Tibial artery (tissue), 4 donors: ENCODE measurements around the gene F11.

ENCODE experiments used
- DNase-seq, 2 donors: peaks; one replicate each; pipeline ENCODE4 v3.0.0-alpha.2; 2019
- H3K27ac ChIP-seq, 2 donors: fragments of 200-600 bp; sonication (generic) in 1 of 2; 1 replicate in 1 of 2; 2 replicates in 1 of 2; pipeline ENCODE4 v1.5.1; 2018 to 2019; ENCODE audit warnings: mild to moderate bottlenecking in 1 of 2
- H3K27me3 ChIP-seq, 2 donors: fragments of 200-600 bp; sonication (generic) in 1 of 2; one replicate each; pipeline versions ENCODE4 v1.5.1 to v1.6.0; 2016 to 2019
- H3K36me3 ChIP-seq, 3 donors: fragments of 200-600 bp; sonication (generic) in 2 of 3; one replicate each; pipeline ENCODE4 v1.5.1; 2016 to 2019; ENCODE audit warnings: mild to moderate bottlenecking in 2 of 3
- H3K4me1 ChIP-seq, 4 donors: fragments of 200-600 bp; sonication (generic) in 2 of 4; 1 replicate in 3 of 4; 2 replicates in 1 of 4; pipeline ENCODE4 v1.5.1; 2016 to 2019
- H3K4me3 ChIP-seq, 2 donors: fragments of 200-600 bp; sonication (generic) in 1 of 2; 1 replicate in 1 of 2; 2 replicates in 1 of 2; pipeline ENCODE4 v1.5.1; 2018 to 2019; ENCODE audit warnings: mild to moderate bottlenecking in 2 of 2
- H3K9me3 ChIP-seq, 3 donors: fragments of 200-600 bp; sonication (generic) in 1 of 3; one replicate each; pipeline ENCODE4 v1.5.1; 2016 to 2019
- CTCF ChIP-seq, 2 experiments: fragments of 200-600 bp in 1 of 2; fragments of 450-650 bp in 1 of 2; IDR thresholded peaks; one replicate each; pipeline ENCODE4 v1.5.1; 2017 to 2019; ENCODE audit warnings: antibody characterized with exemption in 2 of 2, mild to moderate bottlenecking in 1 of 2, moderate library complexity in 1 of 2
- intact Hi-C: fragments of 100-400 bp; cut with DNase I; formaldehyde crosslinking; loops from one replicate; pipeline ENCODE4 v1.15.0; 2023; ENCODE audit warnings: low total_unique reads

Gene F11

DNA sequence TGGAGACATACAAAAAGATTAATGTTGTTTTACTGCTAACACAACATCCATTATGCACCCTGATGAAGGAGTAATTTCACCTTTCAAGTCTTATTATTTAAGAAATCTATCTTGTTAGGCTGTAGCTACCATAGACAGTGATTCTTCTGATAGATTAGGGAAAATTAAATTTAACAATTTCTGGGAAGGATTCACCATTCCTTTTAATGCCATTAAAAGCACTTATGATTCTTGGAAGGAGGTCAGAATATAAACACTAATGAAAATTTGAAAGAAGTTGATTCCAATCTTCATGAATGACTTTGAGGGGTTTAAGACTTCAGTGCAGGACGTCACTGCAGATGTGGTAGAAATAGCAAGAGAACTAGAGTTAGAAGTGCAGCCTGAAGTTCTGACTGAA lies 69.8 kb downstream of the F11 start:
- H3K36me3 ChIP-seq = no peaks in the 10 kb centered on the region
- no peak for DNase-seq
- H3K9me3 ChIP-seq = peaks cover 0 to 27% (median 9%) of the 10 kb centered on the region in 3 donors
- H3K4me3 ChIP-seq = no peak overlapping the region
- no peak overlapping the region for H3K27ac ChIP-seq
- intact Hi-C loops = no loop called here
- no peaks in the 10 kb centered on the region for H3K27me3 ChIP-seq
- no peak for TF ChIP-seq CTCF (IDR thresholded peaks at IDR 0.05)
- no peaks in the 10 kb centered on the region for H3K4me1 ChIP-seq
